Bronchial epithelial cell (primary cell): ENCODE measurements around the gene PLA2G4E. TPM values are rescaled to one million over a fixed set of nuclear protein-coding genes. Genes with fewer than 3 reads are reported as not detected.

Experiments
- DNase-seq: peaks from one replicate; pipeline ENCODE4 v3.0.0-alpha.2; 2010; ENCODE audit warnings: low read depth
- FAIRE-seq: peaks from 2 replicates; lab custom pipeline; 2011; peaks lifted over from hg19 to GRCh38; lab: Jason Lieb, UNC
- H3K27me3 ChIP-seq: 2 replicates; pipeline ENCODE4 v1.5.1; 2011; ENCODE audit warnings: low read length; ENCODE audit not compliant: control insufficient read depth, insufficient read depth
- H3K36me3 ChIP-seq: 2 replicates; pipeline ENCODE4 v1.5.1; 2011; ENCODE audit warnings: low read length; ENCODE audit not compliant: control insufficient read depth, insufficient read depth
- H3K4me3 ChIP-seq: 2 replicates; pipeline ENCODE4 v1.5.1; 2011; ENCODE audit warnings: mild to moderate bottlenecking, low read depth, low read length, control low read depth
- total RNA-seq: library from RNA; depleted of rRNA; stranded (reverse); fragments of >200 nt; gene quantifications from 2 replicates; pipeline ENCODE4 v1.2.1, GENCODE V29; 2014
- TF ChIP-seq, protein P1 (sequence below): IDR thresholded peaks from 2 replicates; pipeline ENCODE4 v1.5.1; 2011; ENCODE audit warnings: mild to moderate bottlenecking, moderate library complexity, low read length, control low read depth, inconsistent platforms; ENCODE audit not compliant: insufficient read depth, severe bottlenecking

Gene PLA2G4E
- total RNA-seq, 1 donor from 2014 or later, result under 0.01 TPM

DNA sequence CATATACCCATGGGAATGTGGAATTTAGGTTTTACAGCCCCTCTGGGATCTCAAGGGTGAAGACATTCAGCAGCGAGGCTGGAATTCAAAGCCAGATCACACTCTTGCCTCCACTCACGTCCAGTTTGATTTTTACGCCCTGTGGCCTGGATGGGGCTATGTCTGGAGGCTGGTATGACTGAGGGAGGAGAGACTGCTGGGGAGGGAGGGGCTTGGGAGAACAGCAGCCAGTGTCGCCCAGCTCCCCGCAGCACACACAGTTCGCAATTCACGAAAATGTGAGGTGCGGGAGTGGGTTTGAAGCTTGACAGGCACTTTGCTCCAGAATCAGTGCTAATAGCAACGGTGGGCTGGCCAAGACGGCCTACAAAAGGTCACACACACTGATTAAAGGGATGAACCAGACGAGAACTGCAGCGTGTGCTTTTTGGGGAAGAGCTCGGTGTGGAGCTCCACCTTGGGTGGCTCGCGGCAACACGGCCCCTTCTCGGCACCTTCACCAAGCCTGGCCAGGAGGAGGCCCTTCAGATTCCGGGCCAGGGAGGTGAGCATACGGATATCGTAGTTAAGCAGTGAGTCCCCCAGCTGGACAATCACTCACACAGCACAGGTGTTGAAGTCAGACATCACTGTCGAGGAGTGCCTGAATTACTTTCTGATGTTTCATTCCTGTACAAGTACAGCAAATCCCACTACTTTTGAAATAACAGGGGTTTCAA is 64.9 kb downstream of the PLA2G4E start:
- peaks cover 18% of the 10 kb centered on the region for H3K36me3 ChIP-seq
- H3K4me3 ChIP-seq, result no peak overlapping the region
- no peak for DNase-seq
- no peak for FAIRE-seq
- no peaks in the 10 kb centered on the region for H3K27me3 ChIP-seq
- TF ChIP-seq, protein P1, sequence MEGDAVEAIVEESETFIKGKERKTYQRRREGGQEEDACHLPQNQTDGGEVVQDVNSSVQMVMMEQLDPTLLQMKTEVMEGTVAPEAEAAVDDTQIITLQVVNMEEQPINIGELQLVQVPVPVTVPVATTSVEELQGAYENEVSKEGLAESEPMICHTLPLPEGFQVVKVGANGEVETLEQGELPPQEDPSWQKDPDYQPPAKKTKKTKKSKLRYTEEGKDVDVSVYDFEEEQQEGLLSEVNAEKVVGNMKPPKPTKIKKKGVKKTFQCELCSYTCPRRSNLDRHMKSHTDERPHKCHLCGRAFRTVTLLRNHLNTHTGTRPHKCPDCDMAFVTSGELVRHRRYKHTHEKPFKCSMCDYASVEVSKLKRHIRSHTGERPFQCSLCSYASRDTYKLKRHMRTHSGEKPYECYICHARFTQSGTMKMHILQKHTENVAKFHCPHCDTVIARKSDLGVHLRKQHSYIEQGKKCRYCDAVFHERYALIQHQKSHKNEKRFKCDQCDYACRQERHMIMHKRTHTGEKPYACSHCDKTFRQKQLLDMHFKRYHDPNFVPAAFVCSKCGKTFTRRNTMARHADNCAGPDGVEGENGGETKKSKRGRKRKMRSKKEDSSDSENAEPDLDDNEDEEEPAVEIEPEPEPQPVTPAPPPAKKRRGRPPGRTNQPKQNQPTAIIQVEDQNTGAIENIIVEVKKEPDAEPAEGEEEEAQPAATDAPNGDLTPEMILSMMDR, result no peak

DNA sequence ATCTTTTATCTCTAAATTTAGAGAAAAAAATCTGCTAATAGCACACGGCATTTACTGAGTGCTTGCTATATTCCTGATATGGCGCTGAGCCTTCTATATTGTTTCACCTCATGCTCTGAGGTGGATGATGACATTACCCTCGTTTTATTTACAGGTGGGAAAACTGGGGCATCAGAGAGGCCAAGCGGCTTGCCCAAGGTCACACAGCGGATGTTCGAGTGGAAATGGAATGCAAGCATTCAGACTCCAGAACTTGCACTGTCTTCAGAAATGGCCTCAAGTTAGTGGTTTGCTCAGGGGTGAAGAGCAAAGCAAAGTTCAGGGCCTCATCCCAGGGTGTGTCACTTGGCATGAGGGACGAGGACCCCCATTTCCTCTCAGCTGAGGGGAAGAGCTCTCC is 65.7 kb downstream of the PLA2G4E start:
- no peak for DNase-seq
- no peak for FAIRE-seq
- TF ChIP-seq, protein P1, result no peak
- H3K36me3 ChIP-seq, result peaks cover 22% of the 10 kb centered on the region
- no peak overlapping the region for H3K4me3 ChIP-seq
- no peaks in the 10 kb centered on the region for H3K27me3 ChIP-seq

DNA sequence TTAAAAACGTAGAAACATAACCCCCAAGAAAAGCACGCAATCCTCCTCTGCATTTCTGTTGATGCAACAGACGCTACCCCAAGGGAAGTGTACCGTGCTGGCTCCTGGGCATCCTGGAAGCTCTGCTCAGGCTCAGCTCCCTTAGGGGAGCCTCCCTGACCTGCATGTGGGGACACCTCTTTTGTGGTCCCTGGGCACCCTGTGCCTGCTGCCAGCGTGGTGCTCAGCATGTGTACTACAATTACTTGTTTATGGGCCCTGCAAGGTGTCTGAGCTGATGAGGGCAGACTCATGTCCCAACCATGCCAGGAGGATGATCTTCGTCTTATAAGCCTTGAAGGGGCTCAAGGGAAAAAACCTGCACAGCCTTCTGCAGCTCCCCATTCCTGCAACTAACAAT is 66.8 kb downstream of the PLA2G4E start:
- Histone ChIP-seq H3K36me3 (peaks cover 23% of the 10 kb centered on the region), H3K27me3 (no peaks in the 10 kb centered on the region), H3K4me3 (no peak overlapping the region)
- TF ChIP-seq, protein P1, result no peak
- DNase-seq (no peak), FAIRE-seq (no peak)

DNA sequence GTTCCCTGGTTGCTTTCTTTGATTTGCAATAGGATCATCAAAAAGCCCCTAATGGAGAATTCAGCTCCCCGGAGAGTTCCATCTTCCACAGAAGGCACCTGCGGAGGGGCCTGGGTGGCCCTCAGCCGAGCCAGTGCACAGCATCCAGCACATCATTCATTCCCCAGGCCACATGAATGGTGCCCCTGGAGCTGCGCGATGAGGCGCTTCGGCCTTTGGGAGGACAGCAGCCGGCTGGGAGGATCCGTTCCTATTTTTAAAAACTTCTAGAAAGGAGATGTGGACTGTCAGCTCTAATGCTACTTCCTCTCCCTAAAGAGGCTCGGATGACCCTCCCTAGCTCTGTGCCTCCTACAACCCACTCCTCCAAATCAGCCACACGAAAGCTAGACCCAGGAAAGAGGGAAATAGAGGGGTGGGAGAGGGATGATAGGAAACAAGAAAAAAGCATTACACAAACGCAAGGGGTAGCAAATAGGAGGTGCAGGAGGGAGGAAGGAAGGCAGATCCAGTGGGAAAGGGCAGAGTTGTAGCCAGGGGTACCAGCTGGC is 68.8 kb downstream of the PLA2G4E start:
- Histone ChIP-seq H3K27me3 (no peaks in the 10 kb centered on the region), H3K4me3 (no peak overlapping the region), H3K36me3 (peaks cover 18% of the 10 kb centered on the region)
- FAIRE-seq (no peak), DNase-seq (no peak)
- TF ChIP-seq, protein P1, result no peak

DNA sequence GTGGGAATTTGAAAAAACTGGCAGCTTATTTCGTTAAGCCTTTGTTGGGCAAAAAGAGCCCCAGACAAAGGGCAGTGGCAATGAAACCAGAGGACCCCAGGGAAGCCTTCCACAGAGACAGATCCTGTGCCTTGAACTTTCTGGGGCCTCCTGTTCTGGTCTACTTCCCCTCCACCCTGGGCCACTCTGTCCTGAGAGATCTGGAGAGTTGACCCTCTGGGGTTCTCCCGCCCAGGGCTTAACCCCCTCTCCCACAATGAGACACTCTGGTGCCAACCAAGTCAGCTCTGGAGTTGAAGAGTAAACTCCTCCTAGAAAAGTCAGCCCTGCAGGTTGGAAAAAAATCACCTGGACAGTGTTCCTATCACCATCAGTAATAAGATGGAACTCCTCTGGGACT is 69.3 kb downstream of the PLA2G4E start:
- DNase-seq, result no peak
- peaks cover 18% of the 10 kb centered on the region for H3K36me3 ChIP-seq
- no peaks in the 10 kb centered on the region for H3K27me3 ChIP-seq
- TF ChIP-seq, protein P1, result no peak
- no peak overlapping the region for H3K4me3 ChIP-seq
- FAIRE-seq, result no peak
